H1 (cell line): Measurements from ENCODE around the gene KCNC1.

Experiments
- ASH2L ChIP-seq: fragments of 200-600, 300-600 bp; sonication (generic); IDR thresholded peaks from one replicate; pipeline ENCODE4 v1.7.1; 2017; ENCODE audit warnings: low read length
- EZH2 ChIP-seq: fragments of 200-600 bp; sonication (generic); IDR thresholded peaks from 2 replicates; pipeline ENCODE4 v1.7.1; 2012; ENCODE audit warnings: low read depth, mild to moderate bottlenecking, moderate library complexity, low read length, inconsistent platforms; ENCODE audit not compliant: severe bottlenecking
- POLR2A ChIP-seq, 2 experiments: IDR thresholded peaks; 1 replicate in 1 of 2; 2 replicates in 1 of 2; pipeline ENCODE4 v1.6.1; 2011; ENCODE audit warnings: low read depth in 2 of 2, low read length in 2 of 2, mild to moderate bottlenecking in 2 of 2; ENCODE audit errors: control extremely low read depth in 1 of 2
- POLR2AphosphoS5 ChIP-seq: IDR thresholded peaks from 2 replicates; pipeline ENCODE4 v1.6.1; 2011; ENCODE audit warnings: low read depth, low read length
- SP1 ChIP-seq: IDR thresholded peaks from 2 replicates; pipeline ENCODE4 v1.6.1; 2011; ENCODE audit warnings: low read depth, low read length

DNA sequence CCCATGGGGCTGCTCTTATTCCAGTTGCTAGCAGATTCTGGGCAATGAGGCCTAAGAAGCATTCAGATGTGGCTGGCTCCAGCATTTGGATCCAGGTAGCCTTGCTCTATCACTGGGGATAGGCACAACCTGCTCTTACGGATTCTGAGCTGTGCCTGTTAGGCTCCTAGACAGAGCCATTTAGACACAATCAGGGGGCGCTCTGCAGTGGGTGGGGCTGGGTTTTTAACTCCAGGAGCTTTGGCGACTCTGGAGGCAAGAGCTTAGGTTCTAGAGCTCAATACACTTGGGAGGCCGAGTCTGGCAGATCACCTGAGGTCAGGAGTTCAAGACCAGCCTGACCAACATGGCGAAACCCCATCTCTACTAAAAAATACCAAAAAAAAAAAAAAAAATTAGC lies 32.0 kb downstream of the KCNC1 start:
- TF ChIP-seq POLR2AphosphoS5 (no peak), SP1 (no peak), EZH2 (no peak), POLR2A (IDR thresholded peaks at IDR 0.05; ENCODE audit: control extremely low read depth in 1 of 2, low read depth in 2 of 2, low read length in 2 of 2) (no peak), ASH2L (no peak)
